Ishikawa (cell line): ENCODE results near the gene TMSB15C.

Experiments
- CEBPB ChIP-seq: IDR thresholded peaks from 2 replicates; pipeline ENCODE4 v1.6.1; 2012
- CREB1 ChIP-seq: IDR thresholded peaks from 2 replicates; pipeline ENCODE4 v1.6.1; 2012; ENCODE audit warnings: low read depth
- EGR1 ChIP-seq: IDR thresholded peaks from 2 replicates; pipeline ENCODE4 v1.6.1; 2012
- EP300 ChIP-seq: IDR thresholded peaks from 2 replicates; pipeline ENCODE4 v1.6.1; 2012; ENCODE audit warnings: borderline replicate concordance
- FOXM1 ChIP-seq: IDR thresholded peaks from 2 replicates; pipeline ENCODE4 v1.6.1; 2012; ENCODE audit warnings: low read depth, borderline replicate concordance
- MAX ChIP-seq: IDR thresholded peaks from 2 replicates; pipeline ENCODE4 v1.6.1; 2012
- NFIC ChIP-seq: IDR thresholded peaks from 2 replicates; pipeline ENCODE4 v1.6.1; 2012
- RAD21 ChIP-seq: IDR thresholded peaks from 2 replicates; pipeline ENCODE4 v1.6.1; 2012; ENCODE audit warnings: low read depth
- REST ChIP-seq: IDR thresholded peaks from 2 replicates; pipeline ENCODE4 v1.6.1; 2012; ENCODE audit warnings: low read depth, mild to moderate bottlenecking
- TAF1 ChIP-seq: IDR thresholded peaks from 2 replicates; pipeline ENCODE4 v1.6.1; 2012; ENCODE audit warnings: low read depth, mild to moderate bottlenecking
- TCF12 ChIP-seq: IDR thresholded peaks from 2 replicates; pipeline ENCODE4 v1.6.1; 2012; ENCODE audit warnings: low read depth
- TEAD4 ChIP-seq: IDR thresholded peaks from 2 replicates; pipeline ENCODE4 v1.6.1; 2012
- USF1 ChIP-seq: IDR thresholded peaks from 2 replicates; pipeline ENCODE4 v1.6.1; 2012
- YY1 ChIP-seq: IDR thresholded peaks from 2 replicates; pipeline ENCODE4 v1.6.1; 2012; ENCODE audit warnings: low read depth
- ZBTB7A ChIP-seq: IDR thresholded peaks from 2 replicates; pipeline ENCODE4 v1.6.1; 2012; ENCODE audit warnings: low read depth

The TMSB15C gene

GRCh38 chrX:104098919-104099318 lies 22.9 kb upstream of the TMSB15C start:
- no peak for TF ChIP-seq CREB1
- TF ChIP-seq EGR1 = no peak
- no peak for TF ChIP-seq TEAD4
- TF ChIP-seq MAX = no peak
- TF ChIP-seq TAF1 = no peak
- no peak for TF ChIP-seq REST
- no peak for TF ChIP-seq RAD21
- TF ChIP-seq CEBPB = no peak
- TF ChIP-seq ZBTB7A = no peak
- no peak for TF ChIP-seq FOXM1
- TF ChIP-seq EP300 = no peak
- no peak for TF ChIP-seq NFIC
- TF ChIP-seq TCF12 = no peak
- TF ChIP-seq USF1 = no peak
- no peak for TF ChIP-seq YY1

DNA sequence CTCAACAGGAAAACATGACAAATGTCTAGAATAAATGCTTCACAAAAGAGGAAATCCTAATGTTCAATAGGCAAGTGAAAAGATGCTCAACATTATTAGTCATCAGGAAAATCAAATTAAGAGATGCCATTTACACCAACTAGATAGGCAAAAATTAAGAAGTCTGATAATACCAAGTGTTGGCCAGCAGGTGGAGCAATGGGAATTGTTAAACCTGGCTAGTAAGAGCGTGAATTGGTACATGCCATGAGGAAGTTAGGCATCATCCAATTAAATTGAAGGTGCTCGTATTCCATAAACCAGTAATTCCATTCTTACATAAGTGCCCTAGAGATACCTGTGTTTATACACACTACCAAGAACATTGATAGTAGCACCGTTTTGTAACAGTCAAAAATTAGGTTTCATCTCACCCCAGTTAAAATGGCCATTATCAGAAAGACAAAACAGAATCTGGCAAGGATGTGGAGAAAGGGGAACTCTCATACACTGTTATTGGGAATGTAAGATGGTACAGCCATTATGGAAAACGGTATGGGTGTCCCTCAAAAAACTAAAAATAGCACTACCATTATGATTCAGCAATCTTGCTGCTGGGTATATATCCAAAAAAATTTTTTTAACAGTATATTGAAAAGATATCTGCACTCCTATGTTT lies 22.2 kb upstream of the TMSB15C start:
- peak; percentile 59 for TF ChIP-seq RAD21
- TF ChIP-seq EGR1 = no peak

- TF ChIP-seq EP300 (no peak), TEAD4 (no peak), RAD21 (no peak), TAF1 (no peak), REST (no peak), NFIC (no peak), ZBTB7A (no peak)
Measured at GRCh38 chrX:104085919-104086318, 9.9 kb upstream of the TMSB15C start.

GRCh38 chrX:104085477-104085876 lies 9.4 kb upstream of the TMSB15C start:
- no peak for TF ChIP-seq CREB1
- no peak for TF ChIP-seq FOXM1
- TF ChIP-seq CEBPB = no peak
- no peak for TF ChIP-seq TAF1
- TF ChIP-seq ZBTB7A = no peak
- no peak for TF ChIP-seq MAX

GRCh38 chrX:104084534-104085277 lies 8.7 kb upstream of the TMSB15C start:
- TF ChIP-seq CEBPB (no peak), EP300 (no peak), TAF1 (no peak), FOXM1 (no peak), TEAD4 (no peak), ZBTB7A (no peak), YY1 (no peak), USF1 (no peak), CREB1 (no peak), REST (no peak), RAD21 (no peak), MAX (no peak), TCF12 (no peak), EGR1 (no peak), NFIC (no peak)
